Mesenchymal stem cell (in vitro differentiated cells and primary cell): Measurements from ENCODE around the gene PDZRN3.

Source experiments
- DNase-seq: peaks from one replicate; pipeline ENCODE4 v3.0.0-alpha.2; 2013
- H2AFZ ChIP-seq: one replicate; pipeline ENCODE4 v1.6.1; 2013; ENCODE audit warnings: low read depth, mild to moderate bottlenecking, control low read depth, inconsistent platforms, low read length, moderate library complexity
- H2AK5ac ChIP-seq: 2 replicates; pipeline ENCODE4 v1.6.1; 2013; ENCODE audit warnings: low read length, moderate library complexity, mild to moderate bottlenecking, inconsistent platforms; ENCODE audit not compliant: severe bottlenecking
- H2BK120ac ChIP-seq: one replicate; pipeline ENCODE4 v1.6.1; 2013; ENCODE audit warnings: low read depth, mild to moderate bottlenecking, inconsistent platforms, low read length, moderate library complexity
- H2BK12ac ChIP-seq, 2 experiments: one replicate each; pipeline ENCODE4 v1.6.1; 2013; ENCODE audit warnings: inconsistent platforms in 2 of 2, low read length in 2 of 2, mild to moderate bottlenecking in 2 of 2, moderate library complexity in 2 of 2, control low read depth in 1 of 2
- H2BK15ac ChIP-seq: one replicate; pipeline ENCODE4 v1.6.1; 2013; ENCODE audit warnings: mild to moderate bottlenecking, low read depth, inconsistent platforms; ENCODE audit not compliant: poor library complexity, severe bottlenecking
- H2BK5ac ChIP-seq: 2 replicates; pipeline ENCODE4 v1.6.1; 2013; ENCODE audit warnings: low read depth, mild to moderate bottlenecking, low read length, control low read depth, inconsistent platforms; ENCODE audit not compliant: poor library complexity, severe bottlenecking
- H3K14ac ChIP-seq, 2 experiments: one replicate each; pipeline ENCODE4 v1.6.1; 2013; ENCODE audit warnings: inconsistent platforms in 2 of 2, low read length in 2 of 2, control low read depth in 1 of 2, mild to moderate bottlenecking in 1 of 2, moderate library complexity in 1 of 2
- H3K18ac ChIP-seq, 2 experiments: one replicate each; pipeline ENCODE4 v1.6.1; 2013; ENCODE audit warnings: inconsistent platforms in 2 of 2, low read length in 2 of 2, control low read depth in 1 of 2, low read depth in 1 of 2, mild to moderate bottlenecking in 1 of 2
- H3K23ac ChIP-seq, 2 experiments: one replicate each; pipeline ENCODE4 v1.6.1; 2013; ENCODE audit warnings: inconsistent platforms in 2 of 2, low read length in 2 of 2, mild to moderate bottlenecking in 2 of 2, moderate library complexity in 2 of 2, control low read depth in 1 of 2
- H3K27ac ChIP-seq: 2 replicates; pipeline ENCODE4 v1.5.1; 2013; ENCODE audit warnings: mild to moderate bottlenecking, moderate library complexity, low read length, control low read depth, inconsistent platforms; ENCODE audit not compliant: poor library complexity, severe bottlenecking
- H3K27me3 ChIP-seq, 2 experiments: 2 replicates each; pipeline versions ENCODE4 v1.6.1 to v1.7.0; 2013; ENCODE audit warnings: low read length in 2 of 2, mild to moderate bottlenecking in 2 of 2, moderate library complexity in 2 of 2, control low read depth in 1 of 2, inconsistent platforms in 1 of 2; ENCODE audit not compliant: control insufficient read depth in 1 of 2, insufficient read depth in 1 of 2
- H3K36me3 ChIP-seq, 2 experiments: 2 replicates each; pipeline versions ENCODE4 v1.6.1 to v1.7.0; 2013; ENCODE audit warnings: low read length in 2 of 2, control low read depth in 1 of 2, inconsistent platforms in 1 of 2, low read depth in 1 of 2, mild to moderate bottlenecking in 1 of 2; ENCODE audit not compliant: insufficient read depth in 2 of 2, control insufficient read depth in 1 of 2
- H3K4ac ChIP-seq, 2 experiments: one replicate each; pipeline ENCODE4 v1.6.1; 2013; ENCODE audit warnings: inconsistent platforms in 2 of 2, low read length in 2 of 2, mild to moderate bottlenecking in 2 of 2, moderate library complexity in 2 of 2, control low read depth in 1 of 2, low read depth in 1 of 2
- H3K4me1 ChIP-seq: 2 replicates; pipeline ENCODE4 v1.6.1; 2013; ENCODE audit warnings: low read depth, low read length, control low read depth; ENCODE audit not compliant: control insufficient read depth, insufficient read depth
- H3K4me2 ChIP-seq: 2 replicates; pipeline ENCODE4 v1.6.1; 2013; ENCODE audit warnings: low read length, mild to moderate bottlenecking, inconsistent platforms; ENCODE audit not compliant: poor library complexity, severe bottlenecking
- H3K4me3 ChIP-seq, 2 experiments: 2 replicates each; pipeline versions ENCODE4 v1.5.1 to v1.7.0; 2013; ENCODE audit warnings: low read length in 2 of 2, mild to moderate bottlenecking in 2 of 2, control low read depth in 1 of 2, low read depth in 1 of 2; ENCODE audit not compliant: insufficient read depth in 1 of 2
- H3K79me1 ChIP-seq: replicated peaks from 2 replicates; pipeline ENCODE4 v1.6.1; 2013; ENCODE audit warnings: mild to moderate bottlenecking, control low read depth, low read length, inconsistent platforms; ENCODE audit not compliant: poor library complexity, severe bottlenecking
- H3K9ac ChIP-seq: 2 replicates; pipeline ENCODE4 v1.7.0; 2013; ENCODE audit warnings: mild to moderate bottlenecking, low read length, moderate library complexity
- H3K9me3 ChIP-seq: 2 replicates; pipeline ENCODE4 v1.7.0; 2013; ENCODE audit warnings: mild to moderate bottlenecking, low read length; ENCODE audit not compliant: control insufficient read depth
- H4K8ac ChIP-seq: one replicate; pipeline ENCODE4 v1.6.1; 2013; ENCODE audit warnings: inconsistent platforms, mild to moderate bottlenecking, low read length, moderate library complexity
- H4K91ac ChIP-seq: one replicate; pipeline ENCODE4 v1.6.1; 2013; ENCODE audit warnings: mild to moderate bottlenecking, low read length, inconsistent platforms
- WGBS: methylation state at CpG from one replicate; pipeline ENCODE4 v1.1.7; 2013; ENCODE audit warnings: mixed read lengths; 5-methylcytosine and 5-hydroxymethylcytosine counted together

PDZRN3 gene

DNA sequence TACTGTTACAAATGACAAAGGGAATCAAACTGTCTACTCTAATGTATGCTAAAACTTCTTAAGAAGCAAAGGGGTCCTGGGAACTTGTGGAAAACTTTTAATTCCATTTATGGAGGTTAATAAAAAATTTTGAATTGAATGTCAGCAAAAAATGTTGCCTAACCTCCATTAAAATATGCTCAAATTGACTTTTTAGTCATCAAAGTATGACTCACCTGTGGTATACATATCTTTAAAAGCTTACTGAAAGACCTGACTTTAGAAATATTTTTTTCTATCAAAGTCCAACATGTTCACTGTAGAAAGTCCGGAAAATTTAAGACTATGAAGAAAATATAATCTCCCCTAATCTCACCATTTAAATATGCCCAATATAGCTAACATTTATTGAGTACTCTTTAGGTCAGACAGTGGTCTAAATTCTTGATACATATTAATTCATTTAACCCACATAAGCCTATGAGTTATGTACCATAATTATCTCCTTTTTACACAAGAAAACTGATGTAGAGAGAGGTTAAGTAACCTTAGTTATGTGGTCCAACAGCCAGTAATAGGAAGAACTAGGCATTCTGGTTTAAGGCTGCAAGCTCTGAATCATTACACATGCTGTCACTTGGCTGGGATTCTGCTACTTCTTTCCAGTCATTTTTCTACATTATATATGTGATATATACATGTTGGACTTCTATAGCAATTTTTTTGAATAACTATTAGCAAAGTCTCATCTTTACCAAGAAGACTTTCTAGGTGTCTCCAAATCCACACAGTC lies 83.6 kb downstream of the PDZRN3 start:
- Histone ChIP-seq H4K91ac (no peak overlapping the region), H3K4me2 (no peak overlapping the region), H3K27ac (no peak overlapping the region), H2BK120ac (no peak overlapping the region), H2AFZ (no peak overlapping the region), H3K9ac (peak overlapping the region; percentile 58), H3K27me3 (no peaks in the 10 kb centered on the region), H3K36me3 (peaks cover 0 to 9% of the 10 kb centered on the region in 2 experiments), H3K23ac (no peak overlapping the region), H2BK15ac (no peak overlapping the region), H3K18ac (no peak overlapping the region), H3K14ac (no peak overlapping the region), H2BK12ac (no peak overlapping the region), H3K4me1 (peaks cover 2% of the 10 kb centered on the region), H3K79me1 (peaks cover 2% of the 10 kb centered on the region), H3K4me3 (no peak overlapping the region), H3K9me3 (no peaks in the 10 kb centered on the region), H2BK5ac (no peak overlapping the region), H2AK5ac (no peak overlapping the region), H4K8ac (no peak overlapping the region), H3K4ac (no peak overlapping the region)
- no peak for DNase-seq
- WGBS = no CpG with 5 or more reads among the region's 1 CpG

GRCh38 chr3:73538486-73538885 lies 86.3 kb downstream of the PDZRN3 start:
- H2AK5ac ChIP-seq = no peak overlapping the region
- H3K9ac ChIP-seq = no peak overlapping the region
- no peak overlapping the region for H3K4ac ChIP-seq
- H2BK5ac ChIP-seq = no peak overlapping the region
- no peak overlapping the region for H4K91ac ChIP-seq
- H3K23ac ChIP-seq = no peak overlapping the region
- H3K4me2 ChIP-seq = no peak overlapping the region
- H3K4me1 ChIP-seq = peaks cover 2% of the 10 kb centered on the region
- H3K18ac ChIP-seq = no peak overlapping the region
- H3K9me3 ChIP-seq = no peaks in the 10 kb centered on the region
- no peak overlapping the region for H3K14ac ChIP-seq
- H4K8ac ChIP-seq = no peak overlapping the region
- no peak overlapping the region for H2BK15ac ChIP-seq
- DNase-seq = no peak
- no peaks in the 10 kb centered on the region for H3K79me1 ChIP-seq
- H3K27ac ChIP-seq = no peak overlapping the region
- H3K4me3 ChIP-seq = no peak overlapping the region
- WGBS = 67% methylated on average over 1 of the region's 2 CpGs
- H3K36me3 ChIP-seq = peaks cover 0 to 9% of the 10 kb centered on the region in 2 experiments
- no peak overlapping the region for H2AFZ ChIP-seq
- no peak overlapping the region for H2BK12ac ChIP-seq
- H2BK120ac ChIP-seq = no peak overlapping the region
- no peaks in the 10 kb centered on the region for H3K27me3 ChIP-seq

DNA sequence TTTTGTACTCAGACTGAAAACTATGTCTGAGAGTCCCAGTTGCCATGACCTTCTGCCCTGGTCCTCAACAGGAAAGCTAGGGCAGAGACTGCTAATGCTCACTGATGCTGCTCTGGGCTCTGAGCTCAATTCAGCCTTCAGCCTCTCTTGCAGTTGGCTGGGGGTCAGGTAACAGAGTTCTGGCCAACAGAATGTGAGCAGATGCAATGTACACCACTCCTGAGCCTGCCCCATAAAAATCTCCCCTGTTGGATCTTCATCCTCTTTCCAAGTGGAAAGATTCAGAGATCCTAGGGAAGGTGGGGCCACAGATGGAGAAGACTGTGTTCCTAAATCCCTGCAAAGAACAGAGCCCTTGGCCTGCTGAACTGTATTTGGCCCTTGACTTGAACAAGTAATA lies 87.8 kb downstream of the PDZRN3 start:
- Histone ChIP-seq H4K91ac (no peak overlapping the region), H2AK5ac (no peak overlapping the region), H2BK5ac (no peak overlapping the region), H3K23ac (no peak overlapping the region), H2BK12ac (no peak overlapping the region), H3K4me2 (no peak overlapping the region), H3K4ac (no peak overlapping the region), H3K9ac (no peak overlapping the region), H3K9me3 (no peaks in the 10 kb centered on the region), H2BK120ac (no peak overlapping the region), H3K4me1 (peaks cover 2% of the 10 kb centered on the region), H2BK15ac (no peak overlapping the region), H3K27me3 (no peaks in the 10 kb centered on the region), H3K14ac (peak overlapping the region in 1 of 2 experiments; percentile 35), H3K18ac (no peak overlapping the region), H2AFZ (no peak overlapping the region), H4K8ac (no peak overlapping the region), H3K79me1 (no peaks in the 10 kb centered on the region), H3K36me3 (peaks cover 0 to 6% of the 10 kb centered on the region in 2 experiments), H3K4me3 (no peak overlapping the region), H3K27ac (no peak overlapping the region)
- no peak for DNase-seq

GRCh38 chr3:73536336-73536895 lies 88.3 kb downstream of the PDZRN3 start:
- H2BK120ac ChIP-seq = no peak overlapping the region
- H3K36me3 ChIP-seq = peaks cover 0 to 6% of the 10 kb centered on the region in 2 experiments
- no peaks in the 10 kb centered on the region for H3K79me1 ChIP-seq
- no peak overlapping the region for H3K23ac ChIP-seq
- no peak overlapping the region for H4K91ac ChIP-seq
- H2BK12ac ChIP-seq = no peak overlapping the region
- H3K9me3 ChIP-seq = no peaks in the 10 kb centered on the region
- H3K27me3 ChIP-seq = no peaks in the 10 kb centered on the region
- H3K4ac ChIP-seq = no peak overlapping the region
- no peak overlapping the region for H3K27ac ChIP-seq
- no peak overlapping the region for H4K8ac ChIP-seq
- no peak overlapping the region for H3K9ac ChIP-seq
- 87% methylated on average over 4 of the region's 4 CpGs for WGBS
- no peak overlapping the region for H3K4me3 ChIP-seq
- no peak for DNase-seq
- H3K18ac ChIP-seq = no peak overlapping the region
- H3K14ac ChIP-seq = no peak overlapping the region
- no peak overlapping the region for H2BK5ac ChIP-seq
- H2BK15ac ChIP-seq = no peak overlapping the region
- peaks cover 2% of the 10 kb centered on the region for H3K4me1 ChIP-seq
- H2AFZ ChIP-seq = no peak overlapping the region
- no peak overlapping the region for H3K4me2 ChIP-seq
- H2AK5ac ChIP-seq = no peak overlapping the region
